ENCODE data around the gene UBE2E2.

Gene UBE2E2

GRCh38 chr3:23537101-23537551 is 334.0 kb downstream of the UBE2E2 start:
- DNase-seq (ENCODE audit: low spot score): no peak

DNA sequence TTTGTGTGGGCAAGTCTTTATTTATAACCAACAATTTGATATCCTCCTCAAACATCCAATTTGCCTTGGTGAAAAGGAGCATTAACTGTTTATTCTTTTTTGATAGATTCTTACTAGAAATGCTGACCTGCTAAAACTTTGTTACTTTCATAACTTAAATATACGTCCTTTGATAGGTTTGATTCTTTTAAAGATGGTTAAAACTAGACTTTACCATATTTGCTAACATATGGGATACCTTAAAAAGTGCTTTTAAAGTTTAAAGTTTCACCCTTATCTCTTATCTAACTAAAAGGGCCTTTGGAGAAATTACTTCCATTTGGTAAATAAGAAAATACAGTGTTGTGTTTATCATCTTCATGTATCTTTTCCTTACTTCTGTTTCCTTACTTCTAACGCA is 336.1 kb downstream of the UBE2E2 start:
- DNase-seq (ENCODE audit: low spot score): no peak

DNA sequence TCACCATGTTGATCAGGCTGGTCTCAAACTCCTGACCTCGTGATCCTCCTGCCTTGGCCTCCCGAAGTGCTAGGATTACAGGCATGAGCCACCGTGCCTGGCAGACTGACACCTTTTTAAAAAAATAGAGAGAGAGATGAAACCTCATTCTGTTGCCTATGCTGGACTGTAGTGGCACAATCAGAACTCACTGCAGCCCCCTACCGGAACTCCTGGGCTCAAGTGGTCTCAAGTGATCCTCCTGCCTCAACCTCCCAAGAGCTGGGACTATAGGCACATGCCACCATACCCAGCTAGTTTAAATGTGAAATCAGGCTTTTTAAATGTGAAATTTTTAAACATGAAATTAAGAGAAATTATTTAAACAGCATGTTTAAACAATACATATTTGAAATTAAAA is 337.5 kb downstream of the UBE2E2 start:
- no peak for DNase-seq (ENCODE audit: low spot score)

DNA sequence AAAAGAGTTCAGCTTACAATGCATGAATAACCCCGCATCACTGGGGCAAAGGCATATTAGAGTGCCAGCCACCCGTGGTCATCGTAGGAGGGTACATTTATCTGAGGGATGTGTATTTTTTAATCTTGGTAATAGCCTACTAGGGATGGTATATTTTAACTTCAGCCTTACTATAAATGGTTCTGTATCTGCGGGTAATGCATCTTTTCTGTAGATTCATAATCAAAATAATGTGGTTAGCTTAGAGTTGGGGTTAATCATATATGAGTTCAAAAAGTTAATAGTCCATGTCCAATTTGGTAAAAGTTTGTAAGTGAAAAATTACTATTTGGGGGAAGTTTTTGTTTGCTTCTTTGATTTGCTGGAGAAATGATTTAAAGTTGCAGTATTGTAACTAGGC is 339.0 kb downstream of the UBE2E2 start:
- DNase-seq (ENCODE audit: low spot score): no peak

DNA sequence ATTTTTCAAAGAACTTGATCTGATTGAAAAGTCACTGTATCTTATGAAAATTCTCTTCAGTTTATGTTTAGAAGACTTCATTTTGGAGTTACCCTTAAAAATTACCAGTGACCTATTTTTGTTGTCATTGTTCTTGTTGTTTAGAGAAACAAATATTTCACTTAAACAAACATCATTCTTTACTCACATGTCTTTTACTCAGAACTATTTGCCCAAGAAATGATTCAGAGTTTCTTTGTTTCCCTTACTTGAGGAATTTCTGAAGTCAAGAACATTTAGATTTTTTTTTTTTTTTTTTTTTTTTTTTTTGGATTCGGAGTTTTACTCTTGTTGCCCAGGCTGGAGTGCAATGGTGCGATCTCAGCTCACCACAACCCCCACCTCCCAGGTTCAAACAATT is 343.1 kb downstream of the UBE2E2 start:
- DNase-seq (ENCODE audit: low spot score): no peak

- no peak for DNase-seq (ENCODE audit: low spot score)
Measured at GRCh38 chr3:23547905-23548650, 345.0 kb downstream of the UBE2E2 start.

GRCh38 chr3:23548706-23549105 is 345.6 kb downstream of the UBE2E2 start:
- DNase-seq (ENCODE audit: low spot score): no peak

DNA sequence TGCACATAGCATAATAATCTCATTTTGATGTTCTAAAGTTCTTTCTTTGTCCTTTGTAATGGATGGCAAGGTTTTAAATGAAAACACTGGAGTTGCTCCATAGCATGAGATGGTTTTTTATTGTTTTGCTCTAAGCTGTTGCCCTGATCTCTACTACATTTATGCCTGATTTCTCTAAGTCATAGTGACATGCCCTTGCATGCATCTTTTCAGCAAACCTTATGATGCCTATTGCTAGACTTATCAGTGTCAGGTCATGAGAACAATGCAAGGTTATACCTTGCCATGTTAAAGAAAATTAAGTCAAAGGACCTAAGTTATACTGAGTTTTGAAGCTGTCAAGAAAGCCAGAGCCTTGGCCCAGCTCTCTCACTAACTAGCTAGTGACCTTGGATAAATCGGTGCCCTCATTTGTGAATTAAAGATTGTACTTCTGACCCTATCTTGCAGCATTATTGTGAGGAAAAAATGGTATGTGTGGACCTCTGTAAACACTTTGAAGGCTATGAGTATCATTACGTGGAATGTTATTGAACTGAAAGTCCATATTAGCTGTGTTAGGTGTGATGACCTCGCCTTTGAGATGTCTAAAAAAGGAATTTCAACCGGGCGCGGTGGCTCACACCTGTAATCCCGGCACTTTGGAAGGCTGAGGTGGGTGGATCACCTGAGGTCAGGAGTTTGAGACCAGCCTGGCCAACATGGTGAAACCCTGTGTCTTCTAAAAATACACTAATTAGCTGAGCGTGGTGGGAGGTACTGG is 346.2 kb downstream of the UBE2E2 start:
- DNase-seq (ENCODE audit: low spot score): no peak

GRCh38 chr3:23550402-23550801 is 347.3 kb downstream of the UBE2E2 start:
- DNase-seq (ENCODE audit: low spot score): no peak

GRCh38 chr3:23552506-23552905 is 349.4 kb downstream of the UBE2E2 start:
- DNase-seq (ENCODE audit: low spot score): no peak

DNA sequence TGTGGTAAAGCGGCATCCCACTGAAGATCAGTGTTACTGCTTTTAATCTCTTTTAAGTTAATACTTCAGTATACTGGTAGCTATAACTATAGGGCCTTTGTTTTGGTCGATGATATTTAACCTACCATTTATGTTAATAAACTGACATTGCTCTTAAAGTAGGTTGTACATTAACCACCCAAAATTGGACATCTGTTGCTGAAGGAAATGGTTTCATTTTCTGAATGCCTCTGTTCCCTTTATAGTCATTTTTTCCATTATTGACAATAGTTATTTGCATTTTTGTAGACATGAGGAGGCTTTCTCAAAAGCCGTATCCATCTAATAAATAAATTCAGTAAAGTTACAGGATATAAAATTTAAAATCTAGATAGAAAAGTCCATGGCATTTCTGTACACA is 350.2 kb downstream of the UBE2E2 start:
- no peak for DNase-seq (ENCODE audit: low spot score)

GRCh38 chr3:23565041-23565775 is 362.1 kb downstream of the UBE2E2 start:
- no peak for DNase-seq (ENCODE audit: low spot score)

DNA sequence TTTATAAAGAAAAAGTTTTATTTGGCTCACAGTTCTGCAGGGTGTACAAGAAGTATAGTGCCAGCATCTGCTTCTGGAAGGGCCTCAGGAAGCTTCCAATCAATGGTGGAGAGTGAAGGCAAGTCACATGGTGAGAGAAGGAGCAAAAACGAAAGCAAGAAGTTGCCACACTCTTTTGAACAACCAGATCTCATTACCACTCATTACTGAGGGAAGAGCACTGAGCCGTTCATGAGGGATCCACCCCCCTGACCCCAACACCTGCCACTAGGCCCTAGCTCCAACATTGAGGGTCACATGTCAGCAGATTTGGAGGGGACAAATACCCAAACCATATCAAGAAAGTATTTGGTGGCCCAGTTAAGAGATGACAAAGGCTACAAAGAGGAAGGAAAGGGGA is 363.4 kb downstream of the UBE2E2 start:
- DNase-seq (ENCODE audit: low spot score): no peak

DNA sequence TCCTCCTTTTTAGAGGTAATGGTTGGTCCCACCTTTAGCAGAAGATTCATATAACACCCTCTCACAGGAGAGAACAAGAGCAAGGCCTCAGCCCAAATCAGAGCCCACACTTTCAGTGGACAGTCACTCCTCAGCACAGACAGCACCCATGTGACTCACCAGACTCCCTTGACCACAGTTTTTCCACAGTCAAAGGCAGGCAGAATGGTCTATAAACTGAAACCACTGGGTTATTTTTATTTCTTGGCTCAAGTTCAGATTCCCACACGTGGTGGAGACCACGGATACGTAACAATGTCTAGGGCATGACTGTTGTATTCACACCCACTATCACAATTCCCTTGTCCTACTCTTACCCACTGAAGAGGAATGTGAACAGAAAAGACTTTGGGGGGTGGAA is 364.8 kb downstream of the UBE2E2 start:
- DNase-seq (ENCODE audit: low spot score): peak; percentile 75

- no peak for DNase-seq (ENCODE audit: low spot score)
Measured at GRCh38 chr3:23573827-23574226, 370.7 kb downstream of the UBE2E2 start.

GRCh38 chr3:23574822-23575315 is 371.7 kb downstream of the UBE2E2 start:
- no peak for DNase-seq (ENCODE audit: low spot score)

GRCh38 chr3:23575697-23576096 is 372.6 kb downstream of the UBE2E2 start:
- DNase-seq (ENCODE audit: low spot score): peak; percentile 15

DNA sequence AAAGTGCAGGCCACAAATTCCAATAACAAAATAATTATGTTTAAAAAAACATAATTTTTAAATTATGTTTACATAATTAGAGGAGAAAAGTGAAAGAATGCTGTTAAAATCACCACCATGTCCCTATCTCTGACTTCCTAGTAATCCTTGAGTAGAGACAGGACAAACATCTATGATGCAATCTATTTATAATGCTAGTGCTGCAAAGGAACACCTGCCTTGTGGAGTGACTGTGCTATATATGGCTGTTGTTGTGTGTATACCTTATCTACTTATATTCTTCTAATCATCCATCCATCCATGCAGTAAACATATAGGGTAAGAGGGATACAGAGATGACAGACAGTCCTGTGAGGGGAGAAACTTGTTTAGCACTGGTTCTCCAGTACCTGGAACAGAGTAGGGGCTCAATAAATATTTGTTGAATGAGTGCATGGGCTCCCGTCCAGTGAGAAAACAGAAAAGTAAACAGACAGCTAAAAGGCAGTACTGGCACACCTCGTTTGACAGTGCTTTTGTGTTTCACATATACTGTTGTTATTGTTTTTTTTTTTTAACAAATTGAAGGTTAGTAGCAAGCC is 373.3 kb downstream of the UBE2E2 start:
- DNase-seq (ENCODE audit: low spot score): no peak

DNA sequence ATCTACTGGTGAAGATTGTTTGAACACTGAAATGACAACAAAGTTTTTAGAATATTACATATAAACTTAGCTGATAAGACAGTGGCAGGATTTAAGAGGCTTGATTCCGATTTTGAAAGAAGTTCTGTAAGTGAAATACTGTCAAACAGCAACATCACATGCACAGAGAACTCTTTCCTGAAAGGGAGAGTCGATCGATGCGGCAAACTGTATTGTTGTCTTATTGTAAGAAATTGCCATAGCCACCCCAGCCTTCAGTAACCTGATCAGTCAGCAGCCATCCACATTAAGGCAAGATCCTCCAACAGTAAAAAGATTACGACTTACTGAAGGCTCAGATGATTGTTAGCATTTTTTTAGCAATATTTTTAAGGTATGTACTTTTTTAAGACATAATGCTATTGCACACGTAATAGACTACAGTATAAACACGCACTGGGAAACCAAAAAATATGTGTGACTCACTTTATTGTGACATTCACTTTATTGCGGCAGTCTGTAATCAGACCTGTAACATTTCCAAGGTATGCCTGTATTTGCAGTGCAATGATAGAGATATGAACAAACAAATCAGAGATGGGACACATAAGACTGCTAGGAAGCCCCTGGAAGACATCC is 377.1 kb downstream of the UBE2E2 start:
- DNase-seq (ENCODE audit: low spot score): no peak

DNA sequence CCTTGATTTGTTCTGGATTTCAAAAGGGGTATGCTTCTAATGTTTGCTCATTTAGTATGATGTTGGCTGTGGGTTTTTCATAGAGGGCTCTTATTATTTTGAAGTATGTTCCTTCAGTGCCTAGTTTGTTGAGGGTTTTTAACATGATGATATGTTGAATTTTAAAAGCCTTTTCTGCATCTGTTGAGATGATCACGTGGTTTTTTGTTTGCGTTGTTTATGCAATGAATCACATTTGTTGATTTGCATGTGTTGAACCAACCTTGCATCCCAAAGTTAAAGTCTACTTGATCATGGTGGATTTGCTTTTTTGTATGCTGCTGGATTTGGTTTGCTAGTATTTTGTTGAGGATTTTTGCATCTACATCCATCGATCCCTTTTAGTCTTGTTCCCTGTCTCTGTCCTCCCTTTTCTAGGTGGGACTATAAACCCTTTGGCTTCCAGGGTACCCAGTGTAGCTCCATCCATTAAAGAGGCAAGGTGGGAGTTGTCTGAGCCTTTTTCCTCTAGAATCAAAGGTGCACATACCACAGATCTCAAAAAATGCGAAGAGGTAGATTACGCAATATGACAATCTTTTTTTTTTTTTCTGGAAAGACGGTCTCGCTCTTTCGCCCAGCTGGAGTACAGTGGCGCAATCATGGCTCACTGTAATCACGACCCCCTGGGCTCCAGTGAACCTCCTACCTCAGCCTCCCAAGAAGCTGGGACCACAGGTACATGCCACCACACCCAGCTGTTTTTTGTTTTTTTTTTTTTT is 381.0 kb downstream of the UBE2E2 start:
- no peak for DNase-seq (ENCODE audit: low spot score)

GRCh38 chr3:23587513-23587912 is 384.4 kb downstream of the UBE2E2 start:
- DNase-seq (ENCODE audit: low spot score): no peak

Data from AG08396 (cell line).